Motor neuron (in vitro differentiated cells): ENCODE results near the gene DPYSL4. TPM values are rescaled to one million over a fixed set of nuclear protein-coding genes. Genes with fewer than 3 reads are reported as not detected.

Source experiments
- ATAC-seq, 8 experiments: fragments of 200-7000 bp; cut with Tn5 transposase; replicated peaks in 6 of 8; 2 replicates each; pipeline ENCODE4 v1.8.0; 2021; ENCODE audit warnings: mild to moderate bottlenecking in 8 of 8, moderate library complexity in 8 of 8
- H3K27ac ChIP-seq, 2 donors: fragments of 250-450 bp; sonication (Bioruptor Pico); 2 replicates each; pipeline ENCODE4 v1.9.0; 2021; ENCODE audit warnings: antibody characterized with exemption in 2 of 2, mild to moderate bottlenecking in 2 of 2, moderate library complexity in 1 of 2
- H3K4me1 ChIP-seq, 2 donors: fragments of 250-450 bp; sonication (Bioruptor Pico); replicated peaks in 1 of 2; 2 replicates each; pipeline ENCODE4 v1.6.1; 2021; ENCODE audit warnings: antibody characterized with exemption in 2 of 2, mild to moderate bottlenecking in 2 of 2, moderate library complexity in 1 of 2
- H3K4me3 ChIP-seq, 5 donors: fragments of 250-450 bp; sonication (Bioruptor Pico); 2 replicates each; pipeline ENCODE4 v1.9.0; 2021; ENCODE audit warnings: antibody characterized with exemption in 5 of 5, mild to moderate bottlenecking in 5 of 5, moderate library complexity in 4 of 5
- WGBS, 10 experiments: fragments of 450-650 bp; shearing (Covaris generic); methylation state at CpG; one replicate each; pipeline ENCODE4 v1.0.0; 2022; 5-methylcytosine and 5-hydroxymethylcytosine counted together
- in situ Hi-C, 9 experiments: fragments of 400-800 bp; cut with MboI; loops; one replicate each; pipeline ENCODE4 v1.15.0; 2021; ENCODE audit warnings: low sequenced_read_pairs in 9 of 9, low pct_unique_long_range_greater_than_20kb in 2 of 9; ENCODE audit not compliant: unreplicated experiment in 9 of 9
- total RNA-seq, 8 experiments: library from RNA; unstranded; fragments of 300-600 nt; gene quantifications; 2 replicates each; pipeline versions ENCODE4 v1.2.3 to v1.2.4, GENCODE V29; 2022

DPYSL4 gene
- total RNA-seq, 8 experiments from 2014 or later = 0.56 to 181 (median 50.9) TPM

GRCh38 chr10:132170561-132171361, 16.0 kb upstream of the DPYSL4 start:
- H3K27ac ChIP-seq = peak overlapping the region; percentile 15 to 31
- ATAC-seq = peak in 2 of 8 experiments; percentile 28 to 36
- 40 to 77% (median 57%) methylated on average over 1 to 9 of the region's 36 CpGs; no CpG with 5 or more reads in 7 of the 10 experiments for WGBS, 10 experiments
- in situ Hi-C loops = no loop called here
- peaks cover 30 to 41% of the 10 kb centered on the region in 2 donors for H3K4me1 ChIP-seq
- no peak overlapping the region for H3K4me3 ChIP-seq

GRCh38 chr10:132172091-132173066, 14.4 kb upstream of the DPYSL4 start:
- H3K27ac ChIP-seq = peak overlapping the region; percentile 33 to 53
- in situ Hi-C loops = no loop called here
- 0 to 80% (median 57%) methylated on average over 1 to 17 of the region's 26 CpGs; no CpG with 5 or more reads in 2 of the 10 experiments for WGBS, 10 experiments
- no peak overlapping the region for H3K4me3 ChIP-seq
- peaks cover 46 to 58% of the 10 kb centered on the region in 2 donors for H3K4me1 ChIP-seq
- ATAC-seq = peak in 6 of 8 experiments; percentile 8 to 37 (median 20)

DNA sequence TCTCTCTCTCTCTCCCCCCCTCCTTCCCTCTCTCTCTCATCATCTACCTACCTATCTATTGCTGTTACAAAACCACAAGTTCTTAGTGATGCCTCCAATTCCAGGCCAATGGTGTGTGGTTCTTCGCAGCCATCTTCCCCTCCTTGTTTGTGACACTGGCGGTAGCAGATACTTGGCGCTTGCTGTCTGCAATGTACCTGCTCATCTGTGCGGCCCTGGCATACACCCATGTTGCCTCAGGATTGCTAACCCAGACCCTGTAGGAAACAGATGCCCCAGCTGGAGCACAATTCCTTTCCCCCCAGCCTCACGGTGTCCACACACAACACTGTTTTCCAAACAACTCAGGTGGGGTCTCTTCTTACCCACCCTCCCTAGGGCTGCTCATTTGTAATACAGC, 13.6 kb upstream of the DPYSL4 start:
- Histone ChIP-seq H3K4me3 (no peak overlapping the region), H3K27ac (no peak overlapping the region), H3K4me1 (peaks cover 46 to 62% of the 10 kb centered on the region in 2 donors)
- no peak for ATAC-seq
- in situ Hi-C loops = no loop called here
- WGBS, 10 experiments = 50 to 100% (median 97%) methylated on average over 1 to 3 of the region's 5 CpGs; no CpG with 5 or more reads in 4 of the 10 experiments

- in situ Hi-C loops = no loop called here
- WGBS, 10 experiments = 30 to 100% (median 77%) methylated on average over 1 to 8 of the region's 11 CpGs; no CpG with 5 or more reads in 3 of the 10 experiments
- Histone ChIP-seq H3K4me3 (no peak overlapping the region), H3K27ac (no peak overlapping the region), H3K4me1 (peaks cover 51 to 63% of the 10 kb centered on the region in 2 donors)
- ATAC-seq = no peak
These were observed 12.5 kb upstream of the DPYSL4 start for GRCh38 chr10:132174237-132174636.

DNA sequence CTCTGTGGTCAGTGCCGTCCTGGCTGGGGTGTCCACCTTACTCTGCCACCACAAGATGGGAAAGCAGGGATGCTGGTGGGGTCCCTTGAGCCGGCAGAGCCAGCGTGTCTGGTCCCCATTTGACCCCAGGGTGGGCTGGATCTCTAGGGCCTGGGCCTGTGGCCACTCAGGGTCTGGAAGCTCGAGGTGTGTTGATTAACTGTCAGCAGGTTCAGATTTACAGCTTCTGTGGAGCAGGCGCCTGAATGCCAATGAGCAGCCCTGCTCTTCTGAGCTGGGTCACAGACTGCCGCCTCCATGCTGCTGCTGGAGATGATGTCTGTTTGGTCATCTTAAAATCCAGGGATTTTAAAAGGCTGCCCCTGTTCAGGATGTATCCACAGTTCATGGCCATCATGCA, 11.3 kb upstream of the DPYSL4 start:
- H3K27ac ChIP-seq = peak overlapping the region; percentile 90 to 92
- in situ Hi-C loops = no loop called here
- H3K4me1 ChIP-seq = peaks cover 50 to 57% of the 10 kb centered on the region in 2 donors
- H3K4me3 ChIP-seq = no peak overlapping the region
- 0 to 37% (median 6%) methylated on average over 1 to 4 of the region's 6 CpGs; no CpG with 5 or more reads in 2 of the 10 experiments for WGBS, 10 experiments
- peak in 5 of 8 experiments; percentile 71 to 88 (median 74) for ATAC-seq

- Histone ChIP-seq H3K4me1 (peaks cover 50 to 54% of the 10 kb centered on the region in 2 donors), H3K27ac (peak overlapping the region; percentile 90 to 92), H3K4me3 (peak overlapping the region in 3 of 5 donors; percentile 1 to 2 (median 1))
- in situ Hi-C loops = no loop called here
- peak in 7 of 8 experiments; percentile 41 to 83 (median 75) for ATAC-seq
- 0 to 21% (median 8%) methylated on average over 4 to 11 of the region's 16 CpGs; no CpG with 5 or more reads in 4 of the 10 experiments for WGBS, 10 experiments
These were observed 10.7 kb upstream of the DPYSL4 start for GRCh38 chr10:132175907-132176581.

- Histone ChIP-seq H3K4me3 (peak overlapping the region in 2 of 5 donors; percentile 1 to 2), H3K4me1 (peaks cover 47 to 54% of the 10 kb centered on the region in 2 donors), H3K27ac (peak overlapping the region; percentile 90 to 92)
- no peak for ATAC-seq
- in situ Hi-C loops = no loop called here
- 0 to 70% (median 30%) methylated on average over 1 to 18 of the region's 19 CpGs; no CpG with 5 or more reads in 1 of the 10 experiments for WGBS, 10 experiments
These were observed 9.9 kb upstream of the DPYSL4 start for GRCh38 chr10:132176623-132177500.

- WGBS, 10 experiments = 0 to 80% (median 20%) methylated on average over 1 to 5 of the region's 6 CpGs; no CpG with 5 or more reads in 4 of the 10 experiments
- Histone ChIP-seq H3K4me3 (no peak overlapping the region), H3K27ac (peak overlapping the region; percentile 33 to 58), H3K4me1 (peaks cover 39 to 47% of the 10 kb centered on the region in 2 donors)
- ATAC-seq = no peak
- in situ Hi-C loops = no loop called here
These were observed 8.7 kb upstream of the DPYSL4 start for GRCh38 chr10:132178046-132178445.

DNA sequence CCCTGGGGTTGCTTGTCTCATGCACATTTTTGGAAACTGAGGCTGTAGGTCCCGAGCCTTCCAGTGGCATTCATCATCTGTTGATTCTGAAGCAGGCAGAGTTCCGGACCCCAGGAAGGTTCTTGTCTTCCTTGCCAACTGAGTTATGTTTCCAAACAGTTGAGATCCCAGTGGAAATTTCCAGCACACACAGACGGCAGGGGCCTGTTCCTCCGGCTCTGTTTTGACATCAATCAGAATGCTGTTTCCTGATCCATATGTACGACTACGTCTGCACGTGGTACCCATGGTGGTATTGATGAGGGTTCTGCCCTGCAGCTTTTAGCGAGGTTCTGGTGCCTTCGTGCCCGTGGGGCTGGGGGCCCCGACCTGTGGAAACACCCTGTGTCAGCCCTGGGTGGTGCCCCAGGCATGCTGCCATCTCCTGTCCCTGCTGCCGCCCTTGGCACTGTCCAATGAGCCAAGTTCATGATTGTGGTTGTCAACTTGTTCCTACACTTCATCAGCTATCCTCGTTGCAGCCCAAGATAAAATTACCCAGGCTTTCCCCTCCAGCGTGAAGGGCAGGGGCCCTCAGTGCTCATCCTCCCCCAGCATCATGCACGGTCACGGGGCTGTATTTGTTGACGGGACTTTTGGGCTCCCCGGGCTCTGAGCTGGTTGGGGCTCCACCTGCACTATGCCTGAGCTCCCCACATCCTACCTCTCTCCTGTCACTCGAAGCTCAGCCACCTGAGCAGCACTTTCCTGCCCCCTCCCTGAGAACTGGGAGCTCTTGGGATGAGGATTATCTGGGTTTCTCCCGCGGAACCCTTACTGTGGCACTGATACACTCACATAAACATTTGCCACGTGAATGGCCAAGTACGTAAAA, 7.8 kb upstream of the DPYSL4 start:
- in situ Hi-C loops = no loop called here
- WGBS, 10 experiments = 20 to 96% (median 75%) methylated on average over 1 to 11 of the region's 23 CpGs
- Histone ChIP-seq H3K4me1 (peaks cover 39 to 47% of the 10 kb centered on the region in 2 donors), H3K4me3 (no peak overlapping the region), H3K27ac (peak overlapping the region in 1 of 2 donors; percentile 58)
- ATAC-seq = no peak

GRCh38 chr10:132179551-132180392, 7.0 kb upstream of the DPYSL4 start:
- in situ Hi-C loops = no loop called here
- peak in 1 of 8 experiments; percentile 9 for ATAC-seq
- WGBS, 10 experiments = 62 to 96% (median 88%) methylated on average over 1 to 6 of the region's 16 CpGs; no CpG with 5 or more reads in 5 of the 10 experiments
- H3K27ac ChIP-seq = no peak overlapping the region
- peaks cover 35 to 44% of the 10 kb centered on the region in 2 donors for H3K4me1 ChIP-seq
- no peak overlapping the region for H3K4me3 ChIP-seq
